ENCODE results near the gene BRINP3.
"Not testable (repeated sequence)": the region's sequence is repeated elsewhere in the genome, so short reads cannot be mapped to it uniquely, and the experiment has no call there.

The BRINP3 gene

DNA sequence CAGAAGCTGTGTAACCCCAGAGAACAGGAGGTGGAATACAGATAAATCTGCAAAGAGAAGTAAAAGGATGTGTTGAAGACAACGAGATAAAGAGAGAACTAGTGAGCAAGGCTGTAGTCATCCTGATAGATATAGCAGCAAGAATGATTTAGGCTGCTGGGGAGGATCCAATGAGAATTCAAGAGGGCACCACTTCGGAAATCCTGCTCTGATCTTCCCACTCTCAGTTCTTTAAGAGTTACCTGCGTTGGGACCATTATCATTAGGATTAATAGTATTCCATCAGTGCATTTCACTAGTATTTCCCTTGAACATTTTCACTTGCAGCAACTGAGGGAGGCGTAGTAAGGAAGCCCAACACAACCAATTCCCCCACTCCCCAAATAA is at the start of gene BRINP3:
Gene BRINP3 (minus strand): TSS at position 103 of the 387 bp plus-strand sequence.
- no peak for DNase-seq (ENCODE audit: low read depth)

DNA sequence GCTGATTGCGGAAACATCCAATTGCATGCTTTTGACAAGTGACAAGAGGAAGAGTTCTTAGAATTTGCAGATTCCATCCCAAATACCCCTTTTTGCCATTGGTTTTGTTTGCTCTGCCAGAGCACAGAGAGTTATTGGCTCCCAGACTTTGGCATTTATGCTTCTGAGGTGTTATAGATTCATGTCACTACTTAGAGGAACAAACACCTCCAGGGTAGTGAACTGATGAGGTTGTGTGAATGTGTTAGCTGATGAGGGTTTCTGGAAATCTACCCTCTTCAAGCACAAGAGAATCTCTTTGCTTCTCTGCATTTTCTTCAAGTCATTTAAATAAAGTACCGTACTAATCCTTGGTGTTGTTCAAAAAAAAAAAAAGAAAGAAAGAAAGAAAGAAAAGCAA is 33.9 kb upstream of the BRINP3 start:
- no peak for DNase-seq (ENCODE audit: low read depth)

DNA sequence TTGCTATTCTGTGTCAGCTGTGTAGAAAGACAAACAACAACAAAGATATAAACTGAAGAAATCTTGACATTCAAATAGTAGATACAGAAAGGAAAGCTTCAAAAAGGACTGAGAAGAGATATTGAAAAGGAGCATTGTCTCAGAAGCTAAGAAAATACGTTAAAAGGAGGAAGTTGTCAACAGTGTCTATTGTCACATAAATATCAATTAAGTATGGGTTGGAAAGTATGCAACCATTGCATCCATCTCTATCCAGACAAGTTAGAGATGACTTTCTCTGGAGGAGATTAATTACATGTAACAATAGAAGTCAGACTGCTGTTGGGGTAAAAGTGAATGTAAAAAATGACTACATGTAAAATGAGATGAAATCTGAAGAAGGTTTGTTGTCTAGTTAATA is 29.7 kb upstream of the BRINP3 start:
- DNase-seq (ENCODE audit: low read depth) = no peak

DNA sequence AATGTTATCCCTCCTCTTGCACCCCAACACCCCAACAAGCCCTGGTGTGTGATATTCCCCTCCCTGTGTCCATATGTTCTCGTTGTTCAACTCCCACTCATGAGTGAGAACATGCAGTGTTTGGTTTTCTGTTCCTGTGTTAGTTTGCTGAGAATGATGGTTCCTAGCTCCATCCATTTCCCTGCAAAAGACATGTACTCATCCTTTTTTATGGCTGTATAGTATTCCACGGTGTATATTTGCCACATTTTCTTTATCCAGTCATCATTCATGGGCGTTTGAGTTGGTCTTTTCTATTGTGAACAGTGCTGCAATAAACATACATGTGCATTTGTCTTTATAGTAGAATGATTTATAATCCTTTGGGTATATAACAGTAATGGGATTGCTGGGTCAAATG is 26.9 kb upstream of the BRINP3 start:
- not testable (repeated sequence) for DNase-seq (ENCODE audit: low read depth)

DNA sequence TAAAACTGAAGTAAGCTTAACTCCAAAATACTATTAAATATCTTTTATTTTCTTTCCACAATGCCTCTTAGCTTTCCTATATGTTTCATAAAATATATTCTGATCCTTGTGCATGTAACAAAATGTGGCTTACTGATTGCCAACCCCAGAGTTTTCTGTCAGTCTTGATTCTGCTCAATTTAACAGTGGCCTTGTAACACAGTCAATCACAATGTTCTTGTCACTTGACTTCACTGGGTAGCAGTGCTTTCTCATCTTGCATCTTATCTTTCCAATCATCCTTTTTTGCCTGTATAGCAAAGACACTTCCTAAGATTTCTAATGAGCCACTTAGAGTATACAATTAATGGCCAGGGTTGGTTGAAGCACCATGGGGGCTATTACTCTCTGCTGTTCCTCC is 19.9 kb upstream of the BRINP3 start:
- no peak for DNase-seq (ENCODE audit: low read depth)

DNA sequence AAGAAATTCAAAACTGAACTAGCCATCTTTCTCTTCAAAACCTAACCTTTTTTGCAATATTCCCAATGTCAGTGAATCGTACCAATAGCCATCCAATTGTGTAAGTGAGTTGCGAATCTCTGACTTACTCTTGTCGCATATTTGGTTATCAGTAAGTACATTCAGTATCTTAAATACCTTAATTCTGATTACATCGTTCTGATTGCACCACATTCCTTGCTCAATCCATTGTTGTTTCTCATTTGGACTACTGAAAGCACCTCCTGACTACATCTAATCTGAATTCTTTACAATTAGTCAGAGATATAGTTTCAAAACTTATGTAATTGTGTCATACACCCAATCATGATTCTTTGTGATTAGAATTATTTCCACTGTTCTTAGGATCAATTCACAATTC is 16.8 kb upstream of the BRINP3 start:
- DNase-seq (ENCODE audit: low read depth) = no peak

DNA sequence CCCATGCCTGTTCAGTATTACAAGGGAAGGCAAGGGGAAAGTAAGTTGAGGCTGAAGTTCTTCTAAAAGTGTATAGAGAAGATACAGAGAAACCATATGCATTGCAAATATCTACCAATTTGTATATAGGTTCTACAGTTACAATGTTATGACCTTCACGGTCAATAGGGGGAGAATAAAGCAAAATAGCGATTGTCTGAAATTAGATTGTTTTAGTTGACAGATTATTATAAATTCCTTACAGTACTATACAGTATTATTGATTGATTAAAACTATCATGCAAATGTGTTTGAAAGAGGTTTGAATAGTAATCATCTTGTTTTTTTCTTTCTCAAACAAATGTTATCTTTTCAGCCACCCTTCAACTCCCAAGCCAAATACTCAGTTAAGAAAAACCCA is 13.7 kb upstream of the BRINP3 start:
- DNase-seq (ENCODE audit: low read depth) = no peak

DNA sequence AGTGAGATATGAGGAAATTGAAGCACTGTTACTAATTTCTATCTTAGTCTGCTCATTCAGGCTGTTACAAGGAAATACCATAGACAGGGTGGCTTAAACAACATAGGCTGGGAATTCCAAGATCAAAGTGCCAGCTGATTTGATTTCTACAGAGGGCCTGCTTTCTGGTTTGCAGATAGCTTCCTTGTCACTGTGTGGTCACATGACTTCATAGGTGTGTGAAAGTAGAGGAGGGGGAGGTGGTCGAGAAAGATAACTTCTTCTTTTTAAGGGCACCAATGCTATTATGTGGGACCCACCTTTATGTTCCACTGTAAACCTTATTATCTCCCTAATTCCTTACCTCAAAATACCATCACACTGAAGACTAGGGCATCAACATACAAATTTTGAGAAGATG is 6.4 kb upstream of the BRINP3 start:
- no peak for DNase-seq (ENCODE audit: low read depth)

DNA sequence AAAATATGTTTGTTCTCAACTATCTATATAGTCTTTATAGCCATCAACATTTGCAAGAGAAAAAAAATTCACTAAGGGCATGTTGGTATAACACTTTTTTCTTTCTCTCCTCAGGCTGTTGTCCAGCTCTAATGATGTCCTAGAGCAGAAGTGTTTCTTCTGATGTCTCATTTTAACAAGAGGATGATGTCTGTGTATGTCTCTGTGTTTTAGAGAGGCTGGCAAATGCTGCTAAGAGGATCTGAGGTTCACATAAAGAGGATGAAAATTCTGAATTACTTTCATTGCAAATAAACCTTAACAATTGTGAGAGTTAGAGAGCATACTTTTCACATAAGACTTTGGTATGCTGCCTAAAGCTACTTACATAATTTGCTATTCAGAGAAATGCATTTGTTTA is 2.6 kb upstream of the BRINP3 start:
- no peak for DNase-seq (ENCODE audit: low read depth)

DNA sequence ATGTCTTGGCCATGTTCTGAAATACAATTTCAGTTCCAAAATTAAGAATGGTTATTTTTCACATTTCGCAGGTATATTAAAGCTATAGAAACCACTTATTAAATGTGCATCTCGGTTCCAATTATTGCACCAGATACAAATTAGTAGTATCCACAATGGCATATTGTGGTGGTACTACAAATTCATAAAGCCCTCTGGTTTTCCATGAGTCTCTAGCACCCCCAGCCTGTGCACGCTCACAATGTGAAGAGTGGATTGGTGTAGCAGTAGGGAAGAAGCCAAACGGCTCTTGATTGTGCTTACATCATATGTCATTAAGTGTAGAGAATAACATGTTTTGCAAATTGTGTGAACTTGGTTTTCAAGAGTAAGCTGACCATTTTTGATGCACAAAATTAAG is 1.9 kb upstream of the BRINP3 start:
- no peak for DNase-seq (ENCODE audit: low read depth)

DNA sequence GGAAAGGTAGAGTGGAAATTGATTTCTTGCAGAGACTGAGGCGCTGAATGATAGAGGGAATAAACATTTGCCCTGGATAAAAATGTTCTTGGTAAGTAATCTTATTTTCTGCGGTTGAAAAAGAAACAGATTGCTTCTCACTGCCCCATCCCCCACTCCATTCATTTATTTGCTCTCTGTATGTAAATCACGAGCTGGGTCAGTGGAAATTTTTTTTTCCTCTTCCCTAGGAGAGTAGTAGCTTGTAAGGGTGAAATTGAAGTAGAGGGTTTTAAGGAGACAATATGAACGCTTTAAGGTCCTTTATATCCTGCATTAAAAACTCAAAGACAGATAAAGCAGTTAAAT is 1.4 kb upstream of the BRINP3 start:
- no peak for DNase-seq (ENCODE audit: low read depth)

DNA sequence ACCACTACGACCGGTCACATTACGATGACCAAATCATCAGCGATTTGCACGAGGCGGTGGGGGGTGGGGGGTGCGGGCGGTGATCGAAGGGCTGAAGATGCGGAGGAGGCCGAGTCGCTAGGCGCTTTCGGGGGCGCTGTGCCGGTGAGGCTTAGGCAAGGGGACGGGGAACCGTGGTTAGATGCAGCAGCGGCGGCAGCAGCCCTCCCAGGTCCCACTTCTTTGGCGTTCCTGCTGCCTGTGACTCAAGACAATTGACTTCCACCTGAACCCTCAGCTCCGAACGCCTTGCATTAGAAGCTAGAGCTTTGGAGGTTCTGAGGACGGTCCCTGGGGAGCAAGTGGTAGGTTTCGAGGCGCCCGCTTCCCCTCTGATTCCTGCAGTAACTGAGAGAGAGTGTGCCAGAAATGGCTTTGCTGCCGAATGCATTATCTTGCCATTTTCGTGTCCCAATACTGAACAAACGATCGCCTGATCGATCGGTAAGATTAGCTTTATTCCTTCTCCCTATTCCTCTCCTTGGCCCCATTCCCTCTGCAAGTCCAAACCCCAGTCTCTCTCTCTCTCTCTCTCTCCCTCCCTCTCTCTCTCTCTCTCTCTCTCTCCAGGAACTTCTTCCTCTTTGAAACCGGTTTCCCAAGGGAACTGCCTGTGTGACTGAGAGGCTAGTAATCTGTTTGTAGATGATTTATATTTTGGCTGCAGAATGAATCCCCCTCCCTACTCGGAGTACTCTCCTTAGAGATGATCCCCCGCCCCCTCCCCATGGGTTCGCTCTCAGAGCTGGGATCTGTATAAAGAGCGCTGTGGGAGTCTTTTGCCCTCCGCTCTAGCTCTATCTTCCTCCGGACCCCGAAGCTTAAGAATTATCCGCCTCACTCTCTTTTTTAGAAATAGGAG is 735 bp upstream of the BRINP3 start:
- DNase-seq (ENCODE audit: low read depth) = no peak

DNA sequence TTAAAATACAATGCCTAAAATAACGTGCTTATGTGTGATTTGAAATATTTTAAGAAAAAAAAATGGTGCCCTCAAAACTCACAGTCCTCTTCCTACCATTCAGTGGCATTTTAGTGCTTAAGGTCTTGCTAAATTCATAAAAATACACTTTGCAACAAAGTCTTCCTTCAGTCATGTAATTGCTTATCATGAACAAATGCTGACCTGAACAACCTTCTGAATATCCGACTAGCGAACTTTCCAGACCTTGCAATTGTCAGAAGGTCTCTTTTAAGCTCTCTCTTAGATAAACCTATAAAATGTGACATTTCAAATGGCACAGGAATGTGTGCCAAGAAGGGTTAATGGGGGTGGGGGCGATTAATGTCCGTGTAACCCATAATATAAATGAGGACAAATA is 858 bp downstream of the BRINP3 start:
- DNase-seq (ENCODE audit: low read depth) = no peak

DNA sequence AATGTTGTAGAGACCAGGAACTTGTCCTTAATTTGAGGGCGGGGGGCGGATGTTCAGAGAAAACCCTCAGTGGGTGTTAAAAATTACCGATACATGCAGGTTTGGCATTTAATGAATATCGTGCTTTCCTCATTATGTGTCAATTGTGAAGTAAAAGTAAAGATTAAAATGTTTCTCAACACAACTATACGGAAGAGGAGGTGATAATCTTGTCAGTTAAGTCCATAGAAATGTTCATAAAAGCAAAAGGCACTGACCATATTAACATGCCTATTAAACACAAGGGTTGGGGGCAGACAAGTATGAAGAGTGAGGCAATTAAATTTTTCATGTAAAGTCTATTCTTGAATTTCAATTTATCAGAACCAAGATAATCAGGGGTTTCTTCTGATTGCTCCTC is 1.3 kb downstream of the BRINP3 start:
- DNase-seq (ENCODE audit: low read depth) = no peak

DNA sequence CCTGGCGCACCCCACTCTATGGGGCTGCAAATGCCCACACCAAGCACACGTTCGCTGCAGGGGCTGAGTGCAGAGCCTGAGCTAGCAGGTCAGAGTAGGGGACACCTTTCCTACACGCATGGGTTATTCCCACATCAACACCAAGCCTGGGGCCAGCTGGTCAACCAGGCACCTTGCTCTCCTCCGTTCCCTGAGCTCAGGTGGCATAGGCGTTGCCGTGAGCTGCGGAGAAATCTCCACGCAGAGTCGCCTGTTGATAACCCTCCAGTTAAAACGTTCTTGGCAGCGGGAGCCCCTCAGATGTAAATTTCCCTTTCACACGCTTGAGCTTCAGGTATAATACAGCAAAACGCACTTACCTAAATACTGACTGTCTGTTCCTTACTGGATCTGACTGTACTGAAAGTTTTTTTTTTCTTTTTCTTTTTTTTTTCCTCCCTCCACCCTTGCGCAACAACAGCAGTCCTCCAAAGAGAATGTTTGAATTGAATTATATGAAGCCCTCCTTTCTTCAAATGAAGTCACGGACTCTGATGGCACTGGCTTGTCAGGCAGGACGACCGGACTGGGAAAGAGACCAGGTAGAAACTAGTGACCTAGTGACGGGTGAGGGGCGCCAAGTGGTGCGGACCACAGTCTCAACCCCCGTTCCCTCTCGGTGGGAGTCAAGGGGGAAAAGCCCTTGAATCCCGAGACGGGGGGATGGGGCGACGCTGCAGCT is 2.1 kb downstream of the BRINP3 start:
- DNase-seq (ENCODE audit: low read depth) = no peak

DNA sequence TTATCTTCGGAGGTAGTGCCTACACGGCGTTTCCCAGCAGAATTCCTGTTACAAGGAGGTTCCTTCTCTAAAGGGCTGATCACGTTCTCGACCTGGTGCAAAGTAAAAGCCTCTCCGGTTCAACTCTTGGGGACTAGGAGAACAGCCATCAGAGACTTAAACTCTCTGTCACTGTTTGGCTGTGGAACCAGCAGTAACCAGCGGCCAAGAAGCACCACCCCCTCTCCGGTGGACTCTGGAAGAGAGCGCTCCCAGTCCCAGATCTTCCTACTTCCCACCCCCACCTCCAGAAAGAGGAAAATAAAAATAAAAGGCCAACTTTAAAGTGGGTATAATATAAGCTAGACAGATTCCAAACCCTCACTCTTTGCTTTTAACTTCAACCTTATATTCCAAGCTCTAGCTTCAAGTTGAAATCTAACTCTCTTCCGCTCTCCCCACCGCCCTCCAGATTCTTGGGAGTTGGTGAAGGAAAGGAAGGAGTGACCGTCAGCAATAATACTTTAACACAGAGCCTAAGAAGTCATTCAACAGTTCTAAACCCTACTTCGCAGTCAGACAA is 2.9 kb downstream of the BRINP3 start:
- no peak for DNase-seq (ENCODE audit: low read depth)

DNA sequence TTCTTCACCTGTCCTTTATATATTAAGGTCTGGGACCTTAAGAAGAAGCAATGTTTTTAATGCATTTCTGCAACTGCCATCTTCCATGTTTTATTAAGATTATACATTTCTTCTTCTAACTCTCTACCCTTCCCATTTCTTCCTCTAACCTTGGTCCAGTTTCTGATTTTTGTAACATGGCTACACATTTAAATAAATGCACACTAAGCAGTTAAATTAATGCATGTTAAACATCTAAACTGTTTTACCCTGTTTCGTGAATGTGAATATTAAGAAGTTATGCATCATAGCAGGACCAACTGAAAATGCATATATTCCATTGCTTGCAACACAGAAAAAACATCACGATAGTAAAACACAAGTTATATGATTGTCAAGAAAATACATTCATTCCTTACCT is 3.7 kb downstream of the BRINP3 start:
- no peak for DNase-seq (ENCODE audit: low read depth)

DNA sequence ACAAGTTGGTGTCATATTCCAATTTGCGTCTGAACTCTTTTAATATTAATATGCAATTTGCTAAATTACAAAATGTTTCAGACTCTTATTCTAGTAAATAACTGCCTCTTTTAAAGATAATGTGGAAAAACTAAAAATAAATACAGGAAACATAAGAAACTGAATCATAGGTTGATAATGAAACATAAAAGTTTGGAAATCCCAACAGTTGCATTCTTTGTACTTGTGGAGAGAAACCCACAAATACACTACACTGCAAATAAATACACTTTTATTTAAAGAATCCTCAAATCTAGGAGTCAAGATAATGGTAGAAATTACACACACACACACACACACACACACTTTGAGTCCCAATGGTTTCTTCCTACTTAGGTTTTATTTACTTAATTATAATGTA is 5.2 kb downstream of the BRINP3 start:
- DNase-seq (ENCODE audit: low read depth) = no peak

DNA sequence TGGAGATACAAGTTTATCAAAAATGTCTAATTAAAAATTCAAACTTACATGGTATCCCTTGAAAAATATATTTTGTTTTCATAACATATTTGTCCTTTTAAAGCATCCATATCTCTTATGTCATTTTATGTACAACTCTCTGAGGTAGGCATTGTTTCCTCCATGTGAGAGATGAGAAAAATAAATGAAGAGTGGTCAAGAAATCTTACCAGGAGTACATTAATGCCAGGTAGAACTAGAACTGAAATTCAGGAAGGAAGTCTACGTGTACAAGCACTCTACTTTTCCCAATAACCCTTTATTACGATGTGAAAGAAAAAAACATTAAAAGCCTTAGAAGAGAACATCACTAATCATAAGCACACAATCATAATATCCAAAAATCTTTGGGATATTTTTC is 5.6 kb downstream of the BRINP3 start:
- no peak for DNase-seq (ENCODE audit: low read depth)

DNA sequence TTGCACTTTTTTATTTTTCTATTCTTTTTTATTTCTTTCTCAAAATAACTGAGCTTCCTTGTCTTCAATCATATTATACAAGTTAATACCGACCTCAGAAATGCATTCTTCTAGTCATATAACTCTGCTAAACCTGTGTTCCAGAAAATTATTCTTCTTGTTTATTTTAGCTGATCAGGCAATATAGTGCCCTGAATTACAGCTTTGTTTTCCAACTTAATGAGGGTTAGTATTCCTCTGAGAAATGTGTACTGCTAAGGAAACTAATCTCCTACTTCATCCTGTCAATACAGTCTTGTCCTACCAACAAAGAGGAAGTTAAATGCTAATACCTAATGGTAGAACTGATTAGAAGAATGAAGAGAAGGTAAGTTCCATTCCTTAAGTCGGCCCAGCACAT is 13.0 kb downstream of the BRINP3 start:
- no peak for DNase-seq (ENCODE audit: low read depth)

DNA sequence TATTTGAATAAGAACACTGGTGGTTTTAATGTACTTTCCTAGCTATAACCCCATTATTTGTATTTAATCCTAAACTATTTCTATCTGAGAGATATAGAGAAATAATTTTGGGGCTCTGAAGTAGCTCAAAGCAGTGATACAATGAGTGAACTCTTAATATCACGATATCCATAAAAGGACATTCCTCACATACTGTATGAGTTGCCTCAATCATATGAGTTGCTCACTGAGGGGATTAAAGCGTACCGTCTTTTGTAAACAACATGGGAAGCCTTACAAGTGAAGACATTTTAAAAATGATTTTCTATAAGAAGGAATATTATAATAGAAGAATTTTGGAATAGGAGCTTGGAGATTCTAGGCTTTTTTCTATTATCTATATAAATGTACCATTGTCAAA is 21.5 kb downstream of the BRINP3 start:
- DNase-seq (ENCODE audit: low read depth) = no peak

DNA sequence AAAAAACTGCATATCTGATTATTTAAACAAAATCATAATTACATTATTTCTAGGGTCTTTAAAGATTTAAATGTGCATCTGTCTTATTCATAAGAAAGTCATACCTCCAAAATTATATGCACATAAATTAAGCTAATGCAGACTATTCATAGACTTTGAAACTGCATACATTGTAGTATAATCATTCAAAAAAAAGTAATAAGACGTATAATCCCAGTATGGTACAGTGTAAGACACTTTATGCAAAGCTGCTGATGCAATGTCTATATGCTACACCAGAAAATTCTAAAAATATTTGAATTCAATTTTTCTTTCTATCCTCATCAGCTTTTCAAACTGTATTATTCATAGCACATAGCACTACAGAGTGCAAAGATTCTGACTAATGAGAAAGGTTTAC is 22.0 kb downstream of the BRINP3 start:
- no peak for DNase-seq (ENCODE audit: low read depth)

DNA sequence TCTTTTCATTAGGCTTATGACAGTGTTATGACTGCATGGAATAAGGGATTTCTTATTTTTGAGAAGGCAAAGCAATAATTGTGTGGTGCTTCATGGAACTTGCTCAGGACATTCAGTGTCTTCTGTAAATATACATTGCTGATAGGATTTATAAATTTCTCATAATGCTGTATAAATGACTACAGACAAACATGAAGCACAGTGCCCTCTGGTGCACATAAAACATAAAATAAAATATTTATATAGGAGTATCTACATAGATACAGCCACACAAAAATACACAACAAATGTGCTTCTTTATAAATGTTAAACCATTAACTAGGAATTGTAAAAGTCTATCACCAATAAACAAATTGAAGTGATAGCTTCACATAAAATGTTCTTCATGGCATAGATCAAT is 24.1 kb downstream of the BRINP3 start:
- no peak for DNase-seq (ENCODE audit: low read depth)

Data from stimulated activated CD4-positive, alpha-beta T cell treated with anti-CD3 and anti-CD28 coated beads, Interleukin-2, amount 100 ng/mL, for 4 hours (primary cell).